Activated CD8-positive, alpha-beta T cell treated with anti-CD3 and anti-CD28 coated beads for 36 hours (primary cell): ENCODE results near the gene TALDO1. TPM values are rescaled to one million over a fixed set of nuclear protein-coding genes. Genes with fewer than 3 reads are reported as not detected.

Experiments
- ATAC-seq: fragments of 200-7000 bp; cut with Tn5 transposase; one replicate; pipeline ENCODE4 v1.10.0; 2021; ENCODE audit warnings: mild to moderate bottlenecking, moderate library complexity
- CTCF ChIA-PET: fragments of 350-600 bp; sonication (Branson Sonifier 250); formaldehyde crosslinking; loops from one replicate; lab custom pipeline; 2021; ENCODE audit warnings: antibody characterized with exemption; lab: Charles Lee
- POLR2A ChIA-PET: fragments of 350-600 bp; sonication (Branson Sonifier 250); formaldehyde crosslinking; loops from one replicate; lab custom pipeline; 2021; ENCODE audit warnings: antibody characterized with exemption; lab: Charles Lee
- DNase-seq: peaks from one replicate; pipeline ENCODE4 v3.0.0-alpha.2; 2020
- H3K27ac Mint-ChIP-seq: one replicate; pipeline ENCODE4 v1.8.0; 2021; ENCODE audit warnings: mild to moderate bottlenecking, mixed read lengths
- H3K27me3 Mint-ChIP-seq: one replicate; pipeline ENCODE4 v1.8.0; 2021; ENCODE audit warnings: mixed read lengths
- H3K36me3 Mint-ChIP-seq: one replicate; pipeline ENCODE4 v1.8.0; 2021; ENCODE audit warnings: low read depth, mixed read lengths
- H3K4me1 Mint-ChIP-seq: one replicate; pipeline ENCODE4 v1.8.0; 2021; ENCODE audit warnings: low read depth, mixed read lengths
- H3K4me3 Mint-ChIP-seq: one replicate; pipeline ENCODE4 v1.8.0; 2021; ENCODE audit warnings: mild to moderate bottlenecking, moderate library complexity, mixed read lengths
- H3K9me3 Mint-ChIP-seq: one replicate; pipeline ENCODE4 v1.8.0; 2021; ENCODE audit warnings: mixed read lengths
- CTCF ChIP-seq: fragments of 200-600 bp; IDR thresholded peaks from one replicate; pipeline ENCODE4 v1.8.0; 2022; ENCODE audit warnings: antibody characterized with exemption, mild to moderate bottlenecking
- intact Hi-C: fragments of 100-400 bp; cut with micrococcal nuclease; formaldehyde crosslinking; loops from one replicate; pipeline ENCODE4 v1.10.0; 2022
- total RNA-seq, 2 experiments: library from RNA; stranded (reverse); gene quantifications; one replicate each; pipeline ENCODE4 v1.2.3, GENCODE V29; 2021

The TALDO1 gene
- total RNA-seq, 2 experiments from 2014 or later: 234 to 241 TPM

GRCh38 chr11:760236-760635, 13.0 kb downstream of the TALDO1 start:
- Mint-ChIP-seq H3K9me3 (no peaks in the 10 kb centered on the region), H3K4me3 (no peak overlapping the region), H3K27ac (peak overlapping the region; percentile 69), H3K36me3 (peaks cover 28% of the 10 kb centered on the region), H3K4me1 (peaks cover 8% of the 10 kb centered on the region), H3K27me3 (no peaks in the 10 kb centered on the region)
- CTCF ChIA-PET: interaction anchor here (1.2 to 1.3 kb wide), 2 partner anchors 12 to 33 kb away, joined by 3 to 4 read pairs; no protein-coding TSS in a partner anchor
- POLR2A ChIA-PET: interaction anchor here (0.6 to 1.3 kb wide), 3 partner anchors 11 to 18 kb away, joined by 4 to 5 read pairs (median 4); no protein-coding TSS in a partner anchor
- ATAC-seq: no peak
- no peak for DNase-seq
- intact Hi-C loops: no loop called here
- TF ChIP-seq CTCF: no peak

- Mint-ChIP-seq H3K27me3 (no peaks in the 10 kb centered on the region), H3K4me1 (peaks cover 12% of the 10 kb centered on the region), H3K4me3 (no peak overlapping the region), H3K36me3 (peaks cover 32% of the 10 kb centered on the region), H3K9me3 (no peaks in the 10 kb centered on the region), H3K27ac (no peak overlapping the region)
- intact Hi-C loops: no loop called here
- no peak for TF ChIP-seq CTCF
- ChIA-PET POLR2A (interaction anchor here (0.6 to 1.1 kb wide), 2 partner anchors 10 to 14 kb away, joined by 3 read pairs; no protein-coding TSS in a partner anchor), CTCF (no interaction called here)
- no peak for ATAC-seq
- DNase-seq: no peak
Measured at GRCh38 chr11:761526-762108, 14.4 kb downstream of the TALDO1 start.

GRCh38 chr11:762421-763072, 15.3 kb downstream of the TALDO1 start:
- DNase-seq: peak; percentile 33
- intact Hi-C loops: no loop called here
- ChIA-PET CTCF (interaction anchor here (1.2 kb wide), 1 partner anchor 21 kb away, joined by 3 read pairs; no protein-coding TSS in a partner anchor), POLR2A (interaction anchor here (0.6 to 1.5 kb wide), 4 partner anchors 16 to 41 kb away, joined by 3 to 4 read pairs (median 4); no protein-coding TSS in a partner anchor)
- no peaks in the 10 kb centered on the region for H3K27me3 Mint-ChIP-seq
- TF ChIP-seq CTCF: no peak
- H3K4me1 Mint-ChIP-seq: peaks cover 14% of the 10 kb centered on the region
- ATAC-seq: peak; percentile 45
- H3K27ac Mint-ChIP-seq: no peak overlapping the region
- no peaks in the 10 kb centered on the region for H3K9me3 Mint-ChIP-seq
- peaks cover 30% of the 10 kb centered on the region for H3K36me3 Mint-ChIP-seq
- no peak overlapping the region for H3K4me3 Mint-ChIP-seq

GRCh38 chr11:763073-763463, 15.8 kb downstream of the TALDO1 start:
- ATAC-seq: no peak

More at GRCh38 chr11:763073-763463, 15.8 kb downstream of the TALDO1 start:
- Mint-ChIP-seq H3K27ac (no peak overlapping the region), H3K36me3 (peaks cover 28% of the 10 kb centered on the region), H3K4me3 (no peak overlapping the region), H3K4me1 (peaks cover 14% of the 10 kb centered on the region), H3K9me3 (no peaks in the 10 kb centered on the region), H3K27me3 (no peaks in the 10 kb centered on the region)
- ChIA-PET CTCF (interaction anchor here (1.2 kb wide), 1 partner anchor 22 kb away, joined by 3 read pairs; no protein-coding TSS in a partner anchor), POLR2A (interaction anchor here (0.6 to 1.8 kb wide), 5 partner anchors 13 to 41 kb away, joined by 3 to 7 read pairs (median 4); no protein-coding TSS in a partner anchor)
- intact Hi-C loops: no loop called here
- DNase-seq: no peak
- TF ChIP-seq CTCF: no peak
